Uterus (tissue), 4 donors: ENCODE data around the gene BBS9. TPM values are rescaled to one million over a fixed set of nuclear protein-coding genes. Genes with fewer than 3 reads are reported as not detected.

ENCODE experiments used
- DNase-seq, 2 donors: peaks; one replicate each; pipeline ENCODE4 v3.0.0-alpha.2; 2019 to 2020
- H3K27ac ChIP-seq, 2 donors: fragments of 200-600 bp; sonication (generic); 1 replicate in 1 of 2; 2 replicates in 1 of 2; pipeline ENCODE4 v1.5.1; 2016 to 2018
- H3K27me3 ChIP-seq, 2 donors: fragments of 200-600 bp; sonication (generic); one replicate each; pipeline ENCODE4 v1.5.1; 2018 to 2019; ENCODE audit warnings: control low read depth in 1 of 2
- H3K36me3 ChIP-seq, 2 donors: fragments of 200-600 bp; sonication (generic); one replicate each; pipeline ENCODE4 v1.5.1; 2019; ENCODE audit warnings: control low read depth in 1 of 2
- H3K4me1 ChIP-seq, 2 donors: fragments of 200-600 bp; sonication (generic); one replicate each; pipeline ENCODE4 v1.5.1; 2018 to 2019; ENCODE audit warnings: control low read depth in 1 of 2
- H3K4me3 ChIP-seq, 2 donors: fragments of 200-600 bp; sonication (generic); 1 replicate in 1 of 2; 2 replicates in 1 of 2; pipeline ENCODE4 v1.5.1; 2018 to 2019; ENCODE audit warnings: mild to moderate bottlenecking in 1 of 2
- H3K9me3 ChIP-seq, 2 donors: fragments of 200-600 bp; sonication (generic); one replicate each; pipeline ENCODE4 v1.5.1; 2019; ENCODE audit warnings: control low read depth in 1 of 2
- POLR2A ChIP-seq, 2 donors: fragments of 450-650 bp; IDR thresholded peaks; one replicate each; pipeline ENCODE4 v1.6.1; 2016; ENCODE audit warnings: antibody characterized with exemption in 2 of 2, mild to moderate bottlenecking in 1 of 2, moderate library complexity in 1 of 2
- intact Hi-C: fragments of 100-400 bp; cut with DNase I; formaldehyde crosslinking; loops from one replicate; pipeline ENCODE4 v1.15.1; 2023; ENCODE audit warnings: low total_unique reads
- total RNA-seq, 4 donors: library from RNA; depleted of rRNA in 3 of 4; stranded (reverse); fragments of >200 nt in 3 of 4; gene quantifications; one replicate each; pipeline versions ENCODE4 v1.1.0 to v1.2.4, GENCODE V29; 2014 to 2023
- TF ChIP-seq, protein P1 (sequence below), 4 experiments: fragments of 200-600 bp in 2 of 4; fragments of 450-650 bp in 2 of 4; sonication (generic) in 2 of 4; IDR thresholded peaks; one replicate each; pipeline ENCODE4 v1.5.1; 2016 to 2019; ENCODE audit warnings: antibody characterized with exemption in 4 of 4, mild to moderate bottlenecking in 2 of 4, moderate library complexity in 1 of 4
- donor health status: DM: yes; HTN: yes; CAD: no.

BBS9 gene
- total RNA-seq, 4 donors from 2014 or later = 24.1 to 77.4 (median 39.4) TPM

- Histone ChIP-seq H3K27me3 (no peaks in the 10 kb centered on the region), H3K9me3 (no peaks in the 10 kb centered on the region), H3K4me1 (no peaks in the 10 kb centered on the region), H3K4me3 (no peak overlapping the region), H3K27ac (no peak overlapping the region), H3K36me3 (no peaks in the 10 kb centered on the region)
- no peak for TF ChIP-seq POLR2A (IDR thresholded peaks at IDR 0.05)
- TF ChIP-seq, protein P1, sequence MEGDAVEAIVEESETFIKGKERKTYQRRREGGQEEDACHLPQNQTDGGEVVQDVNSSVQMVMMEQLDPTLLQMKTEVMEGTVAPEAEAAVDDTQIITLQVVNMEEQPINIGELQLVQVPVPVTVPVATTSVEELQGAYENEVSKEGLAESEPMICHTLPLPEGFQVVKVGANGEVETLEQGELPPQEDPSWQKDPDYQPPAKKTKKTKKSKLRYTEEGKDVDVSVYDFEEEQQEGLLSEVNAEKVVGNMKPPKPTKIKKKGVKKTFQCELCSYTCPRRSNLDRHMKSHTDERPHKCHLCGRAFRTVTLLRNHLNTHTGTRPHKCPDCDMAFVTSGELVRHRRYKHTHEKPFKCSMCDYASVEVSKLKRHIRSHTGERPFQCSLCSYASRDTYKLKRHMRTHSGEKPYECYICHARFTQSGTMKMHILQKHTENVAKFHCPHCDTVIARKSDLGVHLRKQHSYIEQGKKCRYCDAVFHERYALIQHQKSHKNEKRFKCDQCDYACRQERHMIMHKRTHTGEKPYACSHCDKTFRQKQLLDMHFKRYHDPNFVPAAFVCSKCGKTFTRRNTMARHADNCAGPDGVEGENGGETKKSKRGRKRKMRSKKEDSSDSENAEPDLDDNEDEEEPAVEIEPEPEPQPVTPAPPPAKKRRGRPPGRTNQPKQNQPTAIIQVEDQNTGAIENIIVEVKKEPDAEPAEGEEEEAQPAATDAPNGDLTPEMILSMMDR (IDR thresholded peaks at IDR 0.05) = no peak
- intact Hi-C loops = no loop called here
- no peak for DNase-seq
These were observed 358.8 kb downstream of the BBS9 start for GRCh38 chr7:33487998-33488682.

DNA sequence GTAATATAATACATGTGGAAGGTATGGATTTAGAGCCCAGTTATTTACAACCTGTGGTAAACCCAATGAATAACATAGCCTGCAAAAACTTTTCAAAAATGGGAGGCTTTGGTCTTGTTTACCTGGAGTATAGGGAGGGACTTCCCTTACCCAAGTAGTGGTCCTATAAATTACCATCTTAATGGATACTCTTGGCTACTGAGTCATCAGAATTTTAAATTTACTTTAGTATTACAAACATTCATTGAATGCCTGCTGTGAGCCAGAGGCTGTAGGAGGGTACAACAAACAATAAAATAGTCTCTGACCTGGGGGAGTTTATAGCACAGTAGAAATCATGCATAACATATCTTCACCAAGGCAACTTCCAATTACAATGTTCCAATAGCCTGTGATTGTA lies 365.1 kb downstream of the BBS9 start:
- intact Hi-C loops = no loop called here

DNA sequence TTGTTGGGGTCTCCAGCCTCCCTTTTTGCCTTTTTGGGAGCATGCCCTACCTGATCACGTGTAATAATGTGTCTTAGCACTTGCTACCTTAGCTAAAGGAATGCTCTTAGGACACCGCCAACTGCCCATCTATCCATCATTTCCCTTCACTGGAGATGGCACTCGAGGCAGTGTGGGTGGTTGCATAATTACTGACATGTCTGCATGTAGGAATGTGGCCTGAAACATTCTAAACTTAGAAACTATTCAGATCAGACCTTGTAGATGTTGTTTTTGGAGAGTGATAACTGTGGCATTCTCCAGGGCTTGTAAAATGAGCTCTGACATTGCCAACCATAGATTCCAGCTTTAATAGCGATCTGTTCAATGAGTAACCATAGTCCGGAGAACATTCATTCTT lies 365.8 kb downstream of the BBS9 start:
- intact Hi-C loops = no loop called here
- Histone ChIP-seq H3K27ac (no peak overlapping the region), H3K4me3 (no peak overlapping the region), H3K36me3 (no peaks in the 10 kb centered on the region), H3K4me1 (no peaks in the 10 kb centered on the region), H3K9me3 (no peaks in the 10 kb centered on the region), H3K27me3 (no peaks in the 10 kb centered on the region)
- TF ChIP-seq POLR2A (IDR thresholded peaks at IDR 0.05) = no peak
- TF ChIP-seq, protein P1 (IDR thresholded peaks at IDR 0.05) = no peak
- DNase-seq = no peak

More for the DNA sequence above, 365.1 kb downstream of the BBS9 start:
- no peaks in the 10 kb centered on the region for H3K4me1 ChIP-seq
- DNase-seq = no peak
- no peak overlapping the region for H3K4me3 ChIP-seq
- H3K36me3 ChIP-seq = no peaks in the 10 kb centered on the region
- no peaks in the 10 kb centered on the region for H3K27me3 ChIP-seq
- TF ChIP-seq, protein P1 (IDR thresholded peaks at IDR 0.05) = no peak
- no peak for TF ChIP-seq POLR2A (IDR thresholded peaks at IDR 0.05)
- no peaks in the 10 kb centered on the region for H3K9me3 ChIP-seq
- H3K27ac ChIP-seq = no peak overlapping the region

- H3K36me3 ChIP-seq = no peaks in the 10 kb centered on the region
- no peak overlapping the region for H3K27ac ChIP-seq
- no peaks in the 10 kb centered on the region for H3K4me1 ChIP-seq
- H3K27me3 ChIP-seq = no peaks in the 10 kb centered on the region
- TF ChIP-seq POLR2A (IDR thresholded peaks at IDR 0.05) = no peak
- TF ChIP-seq, protein P1 (IDR thresholded peaks at IDR 0.05) = no peak
- DNase-seq = no peak
- H3K9me3 ChIP-seq = no peaks in the 10 kb centered on the region
- H3K4me3 ChIP-seq = no peak overlapping the region
- intact Hi-C loops = no loop called here
These were observed 367.7 kb downstream of the BBS9 start for GRCh38 chr7:33497051-33497450.

GRCh38 chr7:33500703-33501701 lies 371.6 kb downstream of the BBS9 start:
- no peak for DNase-seq
- Histone ChIP-seq H3K36me3 (no peaks in the 10 kb centered on the region), H3K9me3 (no peaks in the 10 kb centered on the region), H3K4me3 (no peak overlapping the region), H3K4me1 (no peaks in the 10 kb centered on the region), H3K27ac (no peak overlapping the region), H3K27me3 (no peaks in the 10 kb centered on the region)
- no peak for TF ChIP-seq POLR2A (IDR thresholded peaks at IDR 0.05)
- TF ChIP-seq, protein P1 (IDR thresholded peaks at IDR 0.05) = no peak
- intact Hi-C loops = no loop called here
